Endodermal cell (in vitro differentiated cells): Measurements from ENCODE around the gene CRHR1. TPM values are rescaled to one million over a fixed set of nuclear protein-coding genes. Genes with fewer than 3 reads are reported as not detected.

Experiments
- DNase-seq: peaks from one replicate; pipeline ENCODE4 v3.0.0-alpha.2; 2017
- H3K27ac ChIP-seq: 2 replicates; pipeline ENCODE4 v1.5.1; 2013; ENCODE audit warnings: mild to moderate bottlenecking, low read depth, low read length, moderate library complexity
- H3K27me3 ChIP-seq: 2 replicates; pipeline ENCODE4 v1.6.1; 2013; ENCODE audit warnings: mild to moderate bottlenecking, low read length, moderate library complexity; ENCODE audit not compliant: insufficient read depth, control insufficient read depth, poor library complexity, severe bottlenecking
- H3K36me3 ChIP-seq: 2 replicates; pipeline ENCODE4 v1.7.0; 2013; ENCODE audit warnings: mild to moderate bottlenecking, low read length, moderate library complexity; ENCODE audit not compliant: control insufficient read depth, insufficient read depth
- H3K4me1 ChIP-seq: one replicate; pipeline ENCODE4 v1.7.0; 2013; ENCODE audit warnings: low read length; ENCODE audit not compliant: control insufficient read depth, insufficient read depth
- H3K4me3 ChIP-seq: 2 replicates; pipeline ENCODE4 v1.5.1; 2013; ENCODE audit warnings: mild to moderate bottlenecking, low read length, moderate library complexity
- H3K9ac ChIP-seq: 2 replicates; pipeline ENCODE4 v1.6.1; 2013; ENCODE audit warnings: mild to moderate bottlenecking, low read length, moderate library complexity; ENCODE audit not compliant: poor library complexity, severe bottlenecking; ENCODE audit errors: extremely low read depth
- H3K9me3 ChIP-seq: 2 replicates; pipeline ENCODE4 v1.6.1; 2013; ENCODE audit warnings: mild to moderate bottlenecking, low read length, moderate library complexity; ENCODE audit not compliant: control insufficient read depth
- H3K27ac Mint-ChIP-seq: 2 replicates; pipeline ENCODE4 v1.8.0; 2020; ENCODE audit warnings: mixed read lengths
- H3K27me3 Mint-ChIP-seq: 2 replicates; pipeline ENCODE4 v1.8.0; 2021; ENCODE audit warnings: mild to moderate bottlenecking, mixed read lengths; ENCODE audit not compliant: insufficient read depth
- H3K36me3 Mint-ChIP-seq: 2 replicates; pipeline ENCODE4 v1.8.0; 2020; ENCODE audit warnings: low read depth, mixed read lengths
- H3K4me1 Mint-ChIP-seq: 2 replicates; pipeline ENCODE4 v1.8.0; 2020; ENCODE audit warnings: mixed read lengths
- H3K4me3 Mint-ChIP-seq: 2 replicates; pipeline ENCODE4 v1.8.0; 2020; ENCODE audit warnings: mild to moderate bottlenecking, moderate library complexity, mixed read lengths
- H3K9me3 Mint-ChIP-seq: 2 replicates; pipeline ENCODE4 v1.8.0; 2020; ENCODE audit warnings: mild to moderate bottlenecking, mixed read lengths
- CTCF ChIP-seq: fragments of 200-600 bp; sonication (generic); conservative IDR thresholded peaks from 2 replicates; pipeline ENCODE4 v1.5.0; 2021; ENCODE audit warnings: antibody characterized with exemption, mild to moderate bottlenecking
- WGBS, 2 experiments: methylation state at CpG; one replicate each; pipeline versions ENCODE4 v1.1.5 to v1.1.7; 2013; ENCODE audit warnings: missing lambda C conversion rate in 2 of 2, mixed read lengths in 1 of 2; ENCODE audit not compliant: insufficient coverage in 1 of 2, insufficient read length in 1 of 2; 5-methylcytosine and 5-hydroxymethylcytosine counted together
- long read RNA-seq, 4 experiments: library from polyadenylated mRNA in 2 of 4; library from RNA in 1 of 4; library from capped mRNA in 1 of 4; stranded (forward) in 3 of 4; unstranded in 1 of 4; transcript quantifications; one replicate each; pipeline ENCODE4 v2.0.0, GENCODE V29; 2020 to 2021; ENCODE audit warnings: inconsistent platforms in 1 of 4
- polyA plus RNA-seq, 2 experiments: library from polyadenylated mRNA; stranded (reverse); fragments of 50-300 nt; gene quantifications; one replicate each; pipeline ENCODE4 v1.2.3, GENCODE V29; 2013
- total RNA-seq, 2 donors: library from RNA; stranded (reverse); fragmentation: NEBNext Ultra II Directional in 1 of 2; extraction: Animal tissue kit (Norgen Biotek cat#: 25700) in 1 of 2; gene quantifications; 2 replicates in 1 of 2; 3 replicates in 1 of 2; pipeline ENCODE4 v1.2.1, GENCODE V29; 2021

The CRHR1 gene
- total RNA-seq = 1 to 10 TPM in 1 of 2 donors, under 1 TPM in 1; 0.81 to 1.8 TPM
- polyA plus RNA-seq (2013, experiment 1 of 2) = 2.8 TPM
- polyA plus RNA-seq (2013, experiment 2 of 2) = 0.54 TPM
- long read RNA-seq, experiment 1 = 0 reads
- long read RNA-seq, experiment 2 = 0 reads
- long read RNA-seq, experiment 3 = 0 reads
- long read RNA-seq, experiment 4 = 0 reads

- Mint-ChIP-seq H3K36me3 (no peaks in the 10 kb centered on the region), H3K9me3 (no peaks in the 10 kb centered on the region), H3K27me3 (peaks cover 86% of the 10 kb centered on the region), H3K4me1 (peaks cover 2% of the 10 kb centered on the region), H3K27ac (no peak within 1 kb of the TSS), H3K4me3 (peak within 1 kb of the TSS; percentile 58)
- TF ChIP-seq CTCF = no peak
- H3K4me3 ChIP-seq = peak within 1 kb of the TSS; percentile 77
- H3K36me3 ChIP-seq = no peaks in the 10 kb centered on the region
- H3K9ac ChIP-seq = no peak within 1 kb of the TSS
- no peaks in the 10 kb centered on the region for H3K4me1 ChIP-seq
- 0 to 1% methylated on average over 21 to 56 of the region's 56 CpGs for WGBS, 2 experiments
- peak; percentile 86 for DNase-seq
- H3K9me3 ChIP-seq = no peaks in the 10 kb centered on the region
- H3K27ac ChIP-seq = no peak within 1 kb of the TSS
- H3K27me3 ChIP-seq = peaks cover 87% of the 10 kb centered on the region
Observed at GRCh38 chr17:45784293-45784740, at the start of gene CRHR1. TSS of gene CRHR1 (plus strand) at chr17:45784320. CDS start at chr17:45784545, 225 bp downstream.

- Histone ChIP-seq H3K27ac (no peak overlapping the region), H3K4me1 (no peaks in the 10 kb centered on the region), H3K9ac (no peak overlapping the region), H3K9me3 (peaks cover 9% of the 10 kb centered on the region), H3K27me3 (peaks cover 41% of the 10 kb centered on the region), H3K4me3 (no peak overlapping the region), H3K36me3 (no peaks in the 10 kb centered on the region)
- TF ChIP-seq CTCF = no peak
- Mint-ChIP-seq H3K27me3 (peaks cover 51% of the 10 kb centered on the region), H3K4me1 (no peaks in the 10 kb centered on the region), H3K27ac (no peak overlapping the region), H3K36me3 (no peaks in the 10 kb centered on the region), H3K4me3 (no peak overlapping the region), H3K9me3 (peaks cover 20% of the 10 kb centered on the region)
- DNase-seq = peak; percentile 17
- 92 to 94% methylated on average over 3 of the region's 3 CpGs for WGBS, 2 experiments
Observed at GRCh38 chr17:45734598-45734997, 49.5 kb upstream of the CRHR1 start.

- Mint-ChIP-seq H3K4me3 (no peak overlapping the region), H3K9me3 (peaks cover 14% of the 10 kb centered on the region), H3K27ac (no peak overlapping the region), H3K36me3 (no peaks in the 10 kb centered on the region), H3K27me3 (peaks cover 44% of the 10 kb centered on the region), H3K4me1 (no peaks in the 10 kb centered on the region)
- Histone ChIP-seq H3K9ac (no peak overlapping the region), H3K4me1 (no peaks in the 10 kb centered on the region), H3K27me3 (peaks cover 41% of the 10 kb centered on the region), H3K9me3 (peaks cover 9% of the 10 kb centered on the region), H3K4me3 (no peak overlapping the region), H3K27ac (no peak overlapping the region), H3K36me3 (no peaks in the 10 kb centered on the region)
- WGBS, 2 experiments = 0% methylated on average over 1 of the region's 1 CpG
- no peak for TF ChIP-seq CTCF
- DNase-seq = peak; percentile 15
Observed at GRCh38 chr17:45735488-45735887, 48.6 kb upstream of the CRHR1 start.
